GM12878 (cell line): ENCODE measurements around the gene CFAP161. TPM values are rescaled to one million over a fixed set of nuclear protein-coding genes. Genes with fewer than 3 reads are reported as not detected.

Experiments used
- ATAC-seq: fragments of 200-7000 bp; cut with Tn5 transposase; 3 replicates; pipeline ENCODE4 v1.9.1; 2020; ENCODE audit warnings: mild to moderate bottlenecking, moderate library complexity
- BruUV-seq: library from RNA; stranded (reverse); fragments of 400-500 nt; replicated peaks from 2 replicates; lab custom pipeline; 2021; lab: Mats Ljungman, UMichigan
- CTCF ChIA-PET: fragments of 300-600 bp; sonication (Branson Sonifier 250); formaldehyde crosslinking; extraction: SDS; loops from one replicate; lab custom pipeline; 2021; ENCODE audit warnings: inconsistent platforms; lab: Yijun Ruan, JAX
- POLR2A ChIA-PET: fragments of 350-600 bp; formaldehyde crosslinking; extraction: SDS; loops from one replicate; lab custom pipeline; 2021; ENCODE audit warnings: inconsistent platforms; lab: Charles Lee
- RAD21 ChIA-PET: fragments of 300-600 bp; sonication (Branson Sonifier 250); formaldehyde crosslinking; loops from one replicate; lab custom pipeline; 2023; ENCODE audit warnings: antibody characterized with exemption; ENCODE audit not compliant: unreplicated experiment; lab: Charles Lee
- SMC1A ChIA-PET: fragments of 300-600 bp; sonication (Branson Sonifier 250); formaldehyde crosslinking; loops from one replicate; lab custom pipeline; 2023; ENCODE audit not compliant: unreplicated experiment, uncharacterized antibody; lab: Charles Lee
- DNase-seq: peaks from one replicate; pipeline ENCODE4 v3.0.0-alpha.2; 2011; ENCODE audit warnings: low read depth, low spot score
- FAIRE-seq: peaks from 3 replicates; lab custom pipeline; 2011; peaks lifted over from hg19 to GRCh38; lab: Jason Lieb, UNC
- H2AFZ ChIP-seq: 2 replicates; pipeline ENCODE4 v1.6.0; 2011; ENCODE audit warnings: low read depth, low read length, control low read depth; ENCODE audit not compliant: control insufficient read depth
- H3K27ac ChIP-seq: 2 replicates; pipeline ENCODE4 v1.5.1; 2011; ENCODE audit warnings: control low read depth; ENCODE audit not compliant: control insufficient read depth, insufficient read depth
- H3K27me3 ChIP-seq, 2 experiments: replicated peaks in 1 of 2; 2 replicates each; pipeline versions ENCODE4 v1.6.0 to v1.6.1; 2011; ENCODE audit warnings: low read length in 1 of 2; ENCODE audit not compliant: control insufficient read depth in 2 of 2, insufficient read depth in 2 of 2
- H3K36me3 ChIP-seq, 2 experiments: 2 replicates each; pipeline ENCODE4 v1.5.1; 2011; ENCODE audit warnings: low read length in 1 of 2; ENCODE audit not compliant: control insufficient read depth in 2 of 2, insufficient read depth in 2 of 2
- H3K4me1 ChIP-seq: 2 replicates; pipeline ENCODE4 v1.6.1; 2011; ENCODE audit warnings: mild to moderate bottlenecking, low read length, moderate library complexity, mixed read lengths; ENCODE audit not compliant: control insufficient read depth, insufficient read depth
- H3K4me2 ChIP-seq: 2 replicates; pipeline ENCODE4 v1.6.0; 2011; ENCODE audit warnings: control low read depth; ENCODE audit not compliant: control insufficient read depth, insufficient read depth
- H3K4me3 ChIP-seq: fragments of 200-600 bp; sonication (generic); 2 replicates; pipeline ENCODE4 v1.5.1; 2016
- H3K79me2 ChIP-seq: 2 replicates; pipeline ENCODE4 v1.6.0; 2011; ENCODE audit warnings: low read length; ENCODE audit not compliant: control insufficient read depth, insufficient read depth
- H3K9ac ChIP-seq: 2 replicates; pipeline ENCODE4 v1.8.0; 2011; ENCODE audit warnings: low read length, control low read depth, mixed read lengths; ENCODE audit not compliant: control insufficient read depth, insufficient read depth
- H3K9me3 ChIP-seq: replicated peaks from 3 replicates; pipeline ENCODE4 v1.5.1; 2011; ENCODE audit warnings: mild to moderate bottlenecking, low read length; ENCODE audit not compliant: control insufficient read depth, insufficient read depth
- H4K20me1 ChIP-seq: 2 replicates; pipeline ENCODE4 v1.6.0; 2011; ENCODE audit not compliant: control insufficient read depth, insufficient read depth
- E4F1 ChIP-seq: fragments of 450-650 bp; IDR thresholded peaks from 2 replicates; pipeline ENCODE4 v1.6.1; 2018; ENCODE audit warnings: borderline replicate concordance, mild to moderate bottlenecking; ENCODE audit not compliant: partially characterized antibody
- ETV6 ChIP-seq, 2 experiments: fragments of 450-650 bp in 1 of 2; IDR thresholded peaks in 1 of 2; conservative IDR thresholded peaks in 1 of 2; 2 replicates each; pipeline ENCODE4 v1.6.1; 2014; ENCODE audit warnings: antibody characterized with exemption in 1 of 2, borderline replicate concordance in 1 of 2, low read depth in 1 of 2, mild to moderate bottlenecking in 1 of 2, moderate library complexity in 1 of 2
- MAX ChIP-seq: IDR thresholded peaks from 2 replicates; pipeline ENCODE4 v1.6.1; 2012; ENCODE audit warnings: low read depth, low read length, improper control_type of control experiment
- NFIC ChIP-seq: IDR thresholded peaks from 2 replicates; pipeline ENCODE4 v1.6.1; 2012; ENCODE audit warnings: low read depth, mild to moderate bottlenecking, inconsistent platforms, low read length, moderate library complexity
- SIX5 ChIP-seq: IDR thresholded peaks from 2 replicates; pipeline ENCODE4 v1.6.1; 2011; ENCODE audit warnings: mild to moderate bottlenecking, low read depth, low read length, moderate library complexity; ENCODE audit not compliant: severe bottlenecking
- SUPT20H ChIP-seq: IDR thresholded peaks from 2 replicates; pipeline ENCODE4 v1.6.1; 2011; ENCODE audit warnings: low read depth, mild to moderate bottlenecking, low read length, moderate library complexity, borderline replicate concordance; ENCODE audit not compliant: control insufficient read depth
- USF2 ChIP-seq: IDR thresholded peaks from 2 replicates; pipeline ENCODE4 v1.6.1; 2011; ENCODE audit warnings: low read depth, low read length, improper control_type of control experiment, borderline replicate concordance
- WRNIP1 ChIP-seq: IDR thresholded peaks from 2 replicates; pipeline ENCODE4 v1.6.1; 2011; ENCODE audit warnings: low read depth, low read length, improper control_type of control experiment, borderline replicate concordance
- ZBED1 ChIP-seq: IDR thresholded peaks from 2 replicates; pipeline ENCODE4 v1.6.1; 2016; ENCODE audit warnings: borderline replicate concordance
- ZNF207 ChIP-seq: fragments of 450-650 bp; IDR thresholded peaks from 2 replicates; pipeline ENCODE4 v1.6.1; 2014; ENCODE audit warnings: antibody characterized with exemption, mild to moderate bottlenecking, borderline replicate concordance
- ZNF217 ChIP-seq: fragments of 450-650 bp; IDR thresholded peaks from 2 replicates; pipeline ENCODE4 v1.6.1; 2017; ENCODE audit warnings: antibody characterized with exemption, mild to moderate bottlenecking
- WGBS: methylation state at CpG from one replicate; pipeline ENCODE4 v1.1.6; 2016; ENCODE audit warnings: low lambda C conversion rate; ENCODE audit not compliant: insufficient replicate concordance, insufficient coverage; ENCODE audit errors: missing lambda C conversion rate; 5-methylcytosine and 5-hydroxymethylcytosine counted together
- in situ Hi-C: fragments of 300-500 bp; cut with MboI; formaldehyde crosslinking; loops from 9 replicates; pipeline ENCODE4 v1.14.3; 2018; ENCODE audit warnings: mixed read lengths
- intact Hi-C: fragments of 100-400 bp; cut with micrococcal nuclease; formaldehyde crosslinking; loops from one replicate; pipeline ENCODE4 v1.14.2; 2022; ENCODE audit not compliant: unreplicated experiment
- polyA plus RNA-seq, 11 experiments: library from polyadenylated mRNA; depleted of rRNA in 4 of 11; unstranded in 6 of 11; stranded (reverse) in 5 of 11; fragments of >200 nt; fragmentation: Nextera tagmentation in 4 of 11; fragmentation: Illumina TruSeq in 1 of 11; extraction: Ambion mirVana in 4 of 11; extraction: Trizol in 1 of 11; gene quantifications; 1 replicate in 1 of 11; 2 replicates in 10 of 11; pipeline versions ENCODE4 v1.2.1 to v1.2.3, GENCODE V29; 2011 to 2016; ENCODE audit warnings: inconsistent platforms in 2 of 11, missing spikeins in 2 of 11, low read depth in 1 of 11
- total RNA-seq, 4 experiments: library from RNA; depleted of rRNA in 3 of 4; stranded (reverse); fragments of >200 nt in 3 of 4; fragmentation: Illumina TruSeq in 1 of 4; extraction: Trizol in 1 of 4; gene quantifications; 2 replicates each; pipeline versions ENCODE4 v1.2.1 to v1.2.3, GENCODE V29; 2013 to 2021

CFAP161 gene
- total and polyA plus RNA-seq, 10 of the 15 experiments (the other 5 are each of a cell fraction or from before 2014, with no cell fraction given): 0.31 TPM; not detected in 9

GRCh38 chr15:81156324-81156723, 22.3 kb downstream of the CFAP161 start:
- Histone ChIP-seq H4K20me1 (no peaks in the 10 kb centered on the region), H2AFZ (no peak overlapping the region), H3K4me1 (no peaks in the 10 kb centered on the region; the same call in 1 of the 2 replicates), H3K4me2 (no peak overlapping the region), H3K36me3 (no peaks in the 10 kb centered on the region), H3K27me3 (peaks cover 0 to 2% of the 10 kb centered on the region in 2 experiments; a peak in 2 of 4 replicates), H3K4me3 (no peak overlapping the region), H3K79me2 (no peaks in the 10 kb centered on the region), H3K27ac (no peak overlapping the region), H3K9me3 (no peaks in the 10 kb centered on the region), H3K9ac (no peak overlapping the region)
- 61% methylated on average over 3 of the region's 3 CpGs for WGBS
- ATAC-seq: no peak
- no peak for FAIRE-seq
- intact Hi-C loops (loop anchor here (5.0 kb wide), 1 partner anchor 246 kb away; no protein-coding TSS in a partner anchor), in situ Hi-C loops (loop anchor here (5.0 kb wide), 1 partner anchor 111 kb away; no protein-coding TSS in a partner anchor)
- CTCF ChIA-PET: interaction anchor here (0.6 to 8.1 kb wide), 18 partner anchors 8 to 368 kb away, joined by 3 to 249 read pairs (median 4); partner anchors contain the start of gene CFAP161
- no peak for DNase-seq
- POLR2A ChIA-PET: no interaction called here
- SMC1A ChIA-PET: interaction anchor here (0.6 to 6.2 kb wide), 12 partner anchors 14 to 181 kb away, joined by 3 to 102 read pairs (median 4); no protein-coding TSS in a partner anchor
- RAD21 ChIA-PET: interaction anchor here (0.6 to 4.3 kb wide), 8 partner anchors 44 to 1205 kb away, joined by 3 to 118 read pairs (median 4); no protein-coding TSS in a partner anchor
- TF ChIP-seq USF2 (no peak), ETV6 (conservative IDR thresholded peaks at IDR 0.05 in 1 of 2, IDR thresholded peaks at IDR 0.05 in 1 of 2; ENCODE audit: borderline replicate concordance in 1 of 2, low read depth in 1 of 2) (no peak), NFIC (no peak), WRNIP1 (no peak), MAX (no peak), SIX5 (no peak), E4F1 (no peak), ZBED1 (no peak), SUPT20H (no peak), ZNF207 (no peak), ZNF217 (no peak)
- TF ChIP-seq, all 136 proteins: peak for 0
- no TSS peak for BruUV-seq
